ACC112 (cell line): ENCODE measurements around the gene TECTB.

Experiments used
- H2AFZ ChIP-seq: fragments of 200-600 bp; sonication (generic); one replicate; pipeline ENCODE4 v1.6.0; 2017; ENCODE audit warnings: antibody characterized with exemption, low read length; ENCODE audit not compliant: unreplicated experiment
- H3K27ac ChIP-seq: fragments of 200-600 bp; sonication (generic); 2 replicates; pipeline ENCODE4 v1.5.1; 2014; ENCODE audit warnings: low read depth, mild to moderate bottlenecking, antibody characterized with exemption, low read length, moderate library complexity
- H3K27me3 ChIP-seq: fragments of 200-600 bp; sonication (generic); 2 replicates; pipeline ENCODE4 v1.6.1; 2014; ENCODE audit warnings: mild to moderate bottlenecking, antibody characterized with exemption, low read length, moderate library complexity, mixed read lengths; ENCODE audit not compliant: insufficient read depth
- H3K36me3 ChIP-seq: fragments of 200-600 bp; sonication (generic); 2 replicates; pipeline ENCODE4 v1.6.1; 2016; ENCODE audit warnings: mild to moderate bottlenecking, antibody characterized with exemption, low read length, moderate library complexity, mixed read lengths; ENCODE audit not compliant: insufficient read depth
- H3K4me1 ChIP-seq: fragments of 200-600 bp; sonication (generic); one replicate; pipeline ENCODE4 v1.6.1; 2016; ENCODE audit warnings: low read length, mixed read lengths; ENCODE audit not compliant: insufficient read depth, unreplicated experiment, control insufficient read depth
- H3K4me3 ChIP-seq: fragments of 200-600 bp; sonication (generic); 2 replicates; pipeline ENCODE4 v1.5.1; 2014; ENCODE audit warnings: mild to moderate bottlenecking, low read depth, low read length
- H3K79me2 ChIP-seq: fragments of 200-600 bp; sonication (generic); one replicate; pipeline ENCODE4 v1.6.0; 2016; ENCODE audit warnings: low read length; ENCODE audit not compliant: control insufficient read depth, unreplicated experiment, insufficient read depth

TECTB gene

DNA sequence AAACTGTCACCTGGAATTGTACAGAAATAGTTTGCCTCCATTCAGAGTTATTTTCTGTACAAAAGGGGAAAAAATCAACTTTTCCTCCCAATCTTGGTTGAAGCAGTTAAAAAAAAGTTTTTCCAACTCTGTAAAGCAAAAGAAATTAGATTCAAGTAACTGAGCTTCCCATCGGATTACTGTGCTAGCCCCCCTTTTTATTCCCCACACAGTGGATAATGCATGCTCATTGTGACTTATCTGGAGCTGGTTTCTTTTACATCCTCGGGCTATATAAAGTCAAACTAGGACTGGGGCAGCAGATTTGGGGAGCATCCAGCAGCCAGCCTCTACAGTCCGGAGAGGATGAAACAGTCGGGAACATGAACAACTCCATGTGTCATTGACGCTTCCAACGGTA, at the start of gene TECTB:
TSS of gene TECTB (plus strand) at position 301 of the 400 bp plus-strand sequence. CDS start 335 bp downstream, outside the sequence.
- Histone ChIP-seq H3K4me3 (no peak within 1 kb of the TSS), H2AFZ (no peak within 1 kb of the TSS), H3K27ac (no peak within 1 kb of the TSS), H3K36me3 (no peaks in the 10 kb centered on the region), H3K79me2 (no peaks in the 10 kb centered on the region), H3K27me3 (peaks cover 6% of the 10 kb centered on the region; the same call in 1 of the 2 replicates), H3K4me1 (peaks cover 8% of the 10 kb centered on the region)

DNA sequence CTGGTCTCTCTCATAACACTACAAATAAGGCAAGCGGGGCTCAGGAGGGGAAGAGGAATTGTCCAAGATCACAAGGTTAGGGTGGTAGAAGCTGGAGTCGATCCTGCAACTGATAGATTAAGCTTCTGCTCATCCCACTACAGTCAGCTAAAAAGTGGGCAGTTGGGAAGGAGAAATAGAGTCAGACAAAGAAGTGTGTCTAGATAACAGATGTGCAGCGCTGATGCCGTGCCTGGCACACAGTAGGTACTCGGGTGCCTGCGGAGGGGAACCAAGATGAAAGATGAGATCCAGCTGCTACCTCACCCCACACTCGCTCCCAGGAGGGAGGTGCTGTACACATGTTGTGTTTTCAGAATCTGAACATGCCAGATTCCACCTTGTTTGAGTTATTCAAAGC, 48.1 kb upstream of the TECTB start:
- no peaks in the 10 kb centered on the region for H3K27me3 ChIP-seq
- H2AFZ ChIP-seq = no peak overlapping the region
- no peaks in the 10 kb centered on the region for H3K79me2 ChIP-seq
- no peaks in the 10 kb centered on the region for H3K36me3 ChIP-seq
- no peak overlapping the region for H3K27ac ChIP-seq
- peaks cover 5% of the 10 kb centered on the region for H3K4me1 ChIP-seq
- no peak overlapping the region for H3K4me3 ChIP-seq

DNA sequence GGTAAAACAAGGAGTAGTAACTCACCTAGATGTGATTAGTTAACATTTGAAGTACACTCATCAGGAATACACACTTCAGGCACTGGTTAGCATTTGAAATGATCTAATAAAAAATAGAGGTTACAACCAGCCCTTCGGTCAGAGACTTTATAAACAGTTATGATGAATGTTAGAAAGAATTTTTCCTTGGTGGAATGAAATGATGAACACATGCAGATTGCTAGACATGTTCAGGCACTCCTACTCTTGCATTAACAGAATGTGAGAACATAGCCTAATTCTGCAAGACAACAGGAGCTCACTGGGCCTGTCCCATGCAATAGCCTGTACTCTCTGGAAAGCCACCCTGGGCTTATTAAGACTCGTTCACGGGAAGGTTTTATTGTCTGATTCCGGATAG, 47.3 kb upstream of the TECTB start:
- Histone ChIP-seq H2AFZ (no peak overlapping the region), H3K79me2 (no peaks in the 10 kb centered on the region), H3K27me3 (no peaks in the 10 kb centered on the region), H3K36me3 (no peaks in the 10 kb centered on the region), H3K4me1 (no peaks in the 10 kb centered on the region), H3K4me3 (no peak overlapping the region), H3K27ac (no peak overlapping the region)

DNA sequence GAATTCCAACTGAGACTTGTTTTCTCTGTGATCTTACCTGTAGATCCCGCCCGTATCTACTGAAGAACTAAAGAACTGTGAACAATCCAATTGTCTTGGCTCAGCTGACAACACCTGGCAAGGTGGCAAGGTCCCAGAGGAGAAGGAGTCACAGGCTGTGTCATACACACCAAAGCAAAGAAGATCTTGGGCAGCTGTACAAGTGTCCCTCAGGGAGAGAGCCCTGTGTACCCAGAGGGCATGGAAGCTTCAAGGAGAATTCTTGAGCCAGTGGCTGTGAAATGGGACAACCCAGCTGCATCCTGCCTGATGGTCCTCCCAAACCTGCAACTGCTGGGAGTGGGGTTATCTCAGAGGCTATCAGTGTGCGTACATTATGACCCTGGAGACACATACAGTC, 46.7 kb upstream of the TECTB start:
- Histone ChIP-seq H3K79me2 (no peaks in the 10 kb centered on the region), H3K27ac (no peak overlapping the region), H3K4me1 (no peaks in the 10 kb centered on the region), H2AFZ (no peak overlapping the region), H3K36me3 (no peaks in the 10 kb centered on the region), H3K4me3 (no peak overlapping the region), H3K27me3 (no peaks in the 10 kb centered on the region)

DNA sequence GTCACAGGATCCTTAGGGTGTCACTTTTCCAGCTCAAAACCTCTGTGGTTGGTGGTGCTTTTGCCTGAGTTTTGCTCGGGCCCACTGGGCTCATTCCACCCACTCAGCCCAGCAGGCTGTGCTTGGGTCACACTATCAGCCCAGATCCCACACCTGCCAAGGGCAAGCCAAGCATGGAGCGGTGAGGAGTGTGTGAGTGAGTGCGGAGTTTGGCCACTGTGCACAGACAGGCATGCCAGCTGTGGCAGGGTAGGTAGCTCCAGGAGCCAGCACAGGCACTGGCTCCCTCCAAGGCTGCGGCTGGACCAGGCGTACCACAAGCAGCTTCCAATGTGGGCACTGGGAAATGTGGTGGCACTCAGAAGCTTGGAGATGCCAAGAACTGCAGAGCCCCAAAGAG, 43.9 kb upstream of the TECTB start:
- Histone ChIP-seq H3K36me3 (no peaks in the 10 kb centered on the region), H3K27me3 (no peaks in the 10 kb centered on the region), H3K79me2 (no peaks in the 10 kb centered on the region), H3K4me1 (no peaks in the 10 kb centered on the region), H2AFZ (no peak overlapping the region), H3K27ac (no peak overlapping the region), H3K4me3 (no peak overlapping the region)

DNA sequence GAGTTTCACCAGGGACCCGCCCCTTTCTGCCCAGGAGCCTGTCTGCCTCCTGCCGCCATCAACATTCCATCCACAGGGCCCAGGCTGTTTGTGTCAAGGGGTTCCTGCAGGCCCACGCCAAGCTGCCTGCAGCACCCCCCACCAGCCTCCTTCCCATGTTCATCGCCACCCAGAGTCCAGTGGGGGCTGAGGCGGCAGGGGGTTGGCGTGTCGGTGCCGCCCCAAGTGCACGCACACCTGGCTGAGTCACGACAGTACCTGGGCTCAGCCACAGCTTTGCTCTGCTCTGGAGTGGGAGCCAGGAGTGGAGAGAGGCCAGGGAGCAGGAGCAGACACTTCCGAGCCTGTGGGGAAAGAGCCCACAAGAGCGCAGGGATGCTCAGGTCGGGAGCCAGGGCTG, 42.8 kb upstream of the TECTB start:
- H3K79me2 ChIP-seq = no peaks in the 10 kb centered on the region

DNA sequence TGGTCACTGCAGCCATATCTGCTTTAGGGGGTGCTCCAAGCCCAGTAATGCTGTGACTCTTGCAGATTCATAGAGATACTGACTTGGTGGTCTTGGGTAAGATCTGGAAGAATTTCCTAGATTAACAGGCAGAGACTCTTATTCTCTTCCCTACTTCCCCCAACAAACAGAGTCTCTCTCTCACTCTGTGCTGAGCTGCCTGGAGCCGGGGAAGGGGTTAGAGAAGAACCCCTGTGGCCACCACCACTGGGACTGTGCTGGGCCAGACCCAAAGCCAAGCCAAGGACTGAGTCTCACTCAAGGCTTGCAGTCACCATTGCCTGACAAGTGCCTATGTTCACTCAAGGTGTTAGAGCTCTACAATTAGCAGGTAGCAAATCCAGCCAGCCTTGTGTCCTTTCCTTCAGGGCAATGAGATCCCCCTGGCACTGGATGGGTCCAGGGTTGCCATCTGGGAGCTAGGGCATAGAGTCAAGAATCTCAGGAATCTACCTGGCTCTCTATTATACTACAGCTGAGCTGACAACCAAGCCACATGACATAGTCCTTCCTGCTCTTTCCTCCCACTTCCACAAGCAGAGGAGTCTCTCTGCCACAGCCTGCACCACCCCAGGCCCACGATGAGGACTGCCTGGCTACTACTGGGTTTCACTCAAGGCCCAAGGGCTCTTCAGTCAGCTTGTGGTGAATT, 41.4 kb upstream of the TECTB start:
- Histone ChIP-seq H2AFZ (no peak overlapping the region), H3K36me3 (no peaks in the 10 kb centered on the region), H3K4me3 (no peak overlapping the region), H3K27ac (no peak overlapping the region), H3K4me1 (no peaks in the 10 kb centered on the region), H3K79me2 (no peaks in the 10 kb centered on the region), H3K27me3 (no peaks in the 10 kb centered on the region)

More for the DNA sequence above, 42.8 kb upstream of the TECTB start:
- Histone ChIP-seq H3K36me3 (no peaks in the 10 kb centered on the region), H3K27ac (no peak overlapping the region), H3K27me3 (no peaks in the 10 kb centered on the region), H2AFZ (no peak overlapping the region), H3K4me3 (no peak overlapping the region), H3K4me1 (no peaks in the 10 kb centered on the region)

DNA sequence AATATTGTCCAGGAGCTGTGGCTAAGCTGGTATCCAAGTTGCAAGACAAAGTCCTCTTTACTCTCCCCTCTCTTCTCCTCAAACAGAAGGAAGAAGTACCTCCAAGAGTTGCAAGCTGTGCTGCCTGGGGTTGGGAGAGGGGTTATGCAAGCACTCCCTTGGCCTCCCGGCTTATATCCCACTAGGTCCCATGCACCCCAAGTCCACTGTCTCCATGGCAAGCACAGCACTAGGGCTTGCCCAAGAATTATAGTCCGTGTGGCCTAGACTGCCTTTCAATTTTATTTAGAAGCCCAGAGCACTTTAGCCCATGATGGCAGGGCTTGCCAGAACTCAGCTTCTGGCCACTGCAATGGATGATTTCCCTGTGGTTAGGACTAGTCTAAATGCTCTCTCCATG, 40.4 kb upstream of the TECTB start:
- H3K27me3 ChIP-seq = no peaks in the 10 kb centered on the region
- no peak overlapping the region for H3K4me3 ChIP-seq
- no peaks in the 10 kb centered on the region for H3K4me1 ChIP-seq
- H2AFZ ChIP-seq = no peak overlapping the region
- H3K27ac ChIP-seq = no peak overlapping the region
- H3K36me3 ChIP-seq = no peaks in the 10 kb centered on the region
- no peaks in the 10 kb centered on the region for H3K79me2 ChIP-seq

DNA sequence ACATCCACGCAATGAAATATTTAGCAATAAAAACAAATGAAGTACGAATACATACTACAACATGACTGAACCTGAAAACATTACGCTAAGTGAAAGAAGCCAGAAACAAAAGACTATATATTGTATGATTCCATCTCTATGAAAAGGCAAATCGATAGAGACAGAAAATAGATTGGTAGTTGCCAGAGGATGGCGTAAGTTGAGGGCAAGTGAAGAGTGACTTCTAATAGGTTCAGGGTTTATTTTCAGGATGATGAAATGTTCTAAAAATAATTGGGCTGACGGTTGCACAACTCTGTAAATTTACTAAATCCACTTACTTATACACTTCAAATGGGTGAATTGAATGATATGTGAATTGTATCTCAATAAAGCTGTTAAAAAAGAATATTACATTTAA, 39.5 kb upstream of the TECTB start:
- Histone ChIP-seq H2AFZ (no peak overlapping the region), H3K27ac (no peak overlapping the region), H3K4me3 (no peak overlapping the region), H3K79me2 (no peaks in the 10 kb centered on the region), H3K4me1 (no peaks in the 10 kb centered on the region), H3K36me3 (no peaks in the 10 kb centered on the region), H3K27me3 (no peaks in the 10 kb centered on the region)

DNA sequence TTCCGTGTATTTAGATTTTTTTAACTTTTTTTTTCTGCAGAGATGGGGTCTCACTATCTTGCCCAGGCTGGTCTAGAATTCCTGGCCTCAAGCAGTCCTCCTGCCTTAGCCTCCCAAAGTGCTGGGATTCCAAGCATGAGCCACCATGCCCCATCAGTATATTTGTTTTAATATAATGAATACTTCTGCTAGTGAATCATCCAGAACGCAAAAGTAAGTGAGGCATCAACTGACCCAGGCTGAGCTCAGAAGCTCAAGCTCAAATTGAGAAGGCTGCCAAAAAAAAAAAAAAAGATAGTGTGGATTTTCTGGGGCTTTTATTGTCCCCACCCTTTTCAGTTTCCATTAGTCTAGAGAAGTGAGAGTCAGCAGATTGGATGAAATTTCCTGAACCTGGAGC, 39.0 kb upstream of the TECTB start:
- Histone ChIP-seq H3K36me3 (no peaks in the 10 kb centered on the region), H2AFZ (no peak overlapping the region), H3K27me3 (no peaks in the 10 kb centered on the region), H3K4me3 (no peak overlapping the region), H3K4me1 (no peaks in the 10 kb centered on the region), H3K79me2 (no peaks in the 10 kb centered on the region), H3K27ac (no peak overlapping the region)

DNA sequence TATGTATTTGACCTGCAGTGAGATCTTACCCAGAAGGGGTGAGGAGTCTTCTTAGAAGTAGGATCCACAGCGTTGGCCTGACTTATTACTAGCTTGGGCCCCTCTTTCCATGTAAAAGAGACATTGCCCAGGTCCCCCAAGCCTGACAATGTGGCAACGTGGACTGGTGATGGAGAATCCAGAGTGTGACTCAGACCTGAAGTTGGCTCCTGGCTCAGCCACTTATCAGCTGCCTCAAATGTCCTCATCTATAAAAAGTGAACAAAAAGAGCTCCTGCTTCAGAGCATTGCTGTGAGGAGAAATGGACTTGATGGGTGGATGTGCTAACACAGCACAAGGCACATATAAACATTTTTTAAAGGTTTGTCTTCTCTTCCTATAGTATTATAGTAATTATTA, 35.4 kb upstream of the TECTB start:
- Histone ChIP-seq H3K79me2 (no peaks in the 10 kb centered on the region), H3K27ac (no peak overlapping the region), H3K27me3 (no peaks in the 10 kb centered on the region), H3K4me1 (no peaks in the 10 kb centered on the region), H3K4me3 (no peak overlapping the region), H3K36me3 (no peaks in the 10 kb centered on the region), H2AFZ (no peak overlapping the region)
